H1 (cell line): ENCODE measurements around the gene TPSAB1. TPM values are rescaled to one million over a fixed set of nuclear protein-coding genes. Genes with fewer than 3 reads are reported as not detected.

Experiments
- CTCF ChIA-PET: fragments of 300-600 bp; sonication (Branson Sonifier 250); formaldehyde crosslinking; loops from one replicate; lab custom pipeline; 2021; ENCODE audit not compliant: partially characterized antibody; lab: Charles Lee
- POLR2A ChIA-PET: fragments of 300-600 bp; sonication (Branson Sonifier 250); formaldehyde crosslinking; loops from one replicate; lab custom pipeline; 2021; ENCODE audit warnings: inconsistent platforms; ENCODE audit not compliant: partially characterized antibody; lab: Charles Lee
- DNase-seq, 2 experiments: peaks; one replicate each; pipeline versions ENCODE4 v3.0.0 to v3.0.0-alpha.2; 2010 to 2022; ENCODE audit warnings: low spot score in 2 of 2, low read depth in 1 of 2, mixed read lengths in 1 of 2
- FAIRE-seq: peaks from 2 replicates; lab custom pipeline; 2011; peaks lifted over from hg19 to GRCh38; lab: Jason Lieb, UNC
- H2AFZ ChIP-seq: 2 replicates; pipeline ENCODE4 v1.8.1; 2012; ENCODE audit warnings: low read length, inconsistent platforms
- H2AK5ac ChIP-seq: 2 replicates; pipeline ENCODE4 v1.6.1; 2013; ENCODE audit warnings: low read depth, low read length
- H2BK120ac ChIP-seq: replicated peaks from 2 replicates; pipeline ENCODE3; 2013; ENCODE audit warnings: low read depth, low read length, inconsistent platforms
- H2BK12ac ChIP-seq: 2 replicates; pipeline ENCODE4 v1.6.1; 2013; ENCODE audit warnings: low read depth, low read length
- H2BK15ac ChIP-seq: 2 replicates; pipeline ENCODE4 v1.6.1; 2013; ENCODE audit warnings: low read length
- H2BK20ac ChIP-seq: 2 replicates; pipeline ENCODE4 v1.6.1; 2013; ENCODE audit warnings: low read length
- H2BK5ac ChIP-seq: 2 replicates; pipeline ENCODE4 v1.6.1; 2013; ENCODE audit warnings: low read depth, low read length
- H3K14ac ChIP-seq: 2 replicates; pipeline ENCODE4 v1.6.1; 2013; ENCODE audit warnings: inconsistent platforms; ENCODE audit not compliant: insufficient read length
- H3K18ac ChIP-seq: 2 replicates; pipeline ENCODE4 v1.6.1; 2013; ENCODE audit warnings: low read length; ENCODE audit errors: extremely low read depth
- H3K23ac ChIP-seq: 2 replicates; pipeline ENCODE4 v1.6.1; 2013; ENCODE audit warnings: inconsistent platforms; ENCODE audit not compliant: insufficient read length
- H3K23me2 ChIP-seq: 2 replicates; pipeline ENCODE4 v1.6.1; 2013; ENCODE audit warnings: low read depth, low read length
- H3K27ac ChIP-seq: 2 replicates; pipeline ENCODE4 v1.6.1; 2011; ENCODE audit warnings: low read depth, low read length, inconsistent platforms
- H3K27me3 ChIP-seq, 4 experiments: replicated peaks in 1 of 4; 1 replicate in 1 of 4; 2 replicates in 3 of 4; pipeline versions ENCODE4 v1.6.1 to v1.8.1; 2011 to 2013; ENCODE audit warnings: low read length in 3 of 4, mild to moderate bottlenecking in 3 of 4, inconsistent platforms in 2 of 4, mixed read lengths in 2 of 4, moderate library complexity in 1 of 4; ENCODE audit not compliant: control insufficient read depth in 3 of 4, insufficient read depth in 3 of 4; ENCODE audit errors: extremely low read depth in 1 of 4
- H3K36me3 ChIP-seq, 4 experiments: 2 replicates each; pipeline versions ENCODE4 v1.6.1 to v1.8.1; 2011 to 2013; ENCODE audit warnings: mild to moderate bottlenecking in 4 of 4, low read length in 3 of 4, moderate library complexity in 2 of 4, control low read depth in 1 of 4, inconsistent platforms in 1 of 4; ENCODE audit not compliant: insufficient read depth in 4 of 4, control insufficient read depth in 2 of 4
- H3K4ac ChIP-seq: replicated peaks from 2 replicates; pipeline ENCODE3; 2013; ENCODE audit warnings: low read length, low read depth, mixed read lengths, inconsistent platforms; ENCODE audit not compliant: insufficient read length
- H3K4me1 ChIP-seq, 4 experiments: replicated peaks in 1 of 4; 1 replicate in 1 of 4; 2 replicates in 3 of 4; pipeline versions ENCODE4 v1.6.1 to v1.8.1; 2011 to 2013; ENCODE audit warnings: low read length in 3 of 4, inconsistent platforms in 2 of 4, mixed read lengths in 1 of 4; ENCODE audit not compliant: insufficient read depth in 4 of 4, control insufficient read depth in 3 of 4
- H3K4me2 ChIP-seq, 2 experiments: 2 replicates each; pipeline versions ENCODE4 v1.6.1 to v1.8.1; 2011 to 2013; ENCODE audit warnings: low read depth in 2 of 2, low read length in 2 of 2, control low read depth in 1 of 2, inconsistent platforms in 1 of 2, mild to moderate bottlenecking in 1 of 2; ENCODE audit not compliant: insufficient read depth in 1 of 2
- H3K4me3 ChIP-seq, 4 experiments: fragments of 200-600, 300-600 bp in 1 of 4; sonication (generic), shearing (Covaris generic), sonication (Bioruptor Twin) in 1 of 4; 2 replicates each; pipeline versions ENCODE4 v1.5.1 to v1.8.1; 2011 to 2016; ENCODE audit warnings: low read length in 4 of 4, low read depth in 3 of 4, control low read depth in 2 of 4, inconsistent platforms in 2 of 4, mild to moderate bottlenecking in 2 of 4, mixed read lengths in 1 of 4, moderate library complexity in 1 of 4; ENCODE audit not compliant: insufficient read depth in 2 of 4; ENCODE audit errors: extremely low read depth in 1 of 4
- H3K56ac ChIP-seq: replicated peaks from 2 replicates; pipeline ENCODE3; 2013; ENCODE audit warnings: low read depth, mild to moderate bottlenecking, mixed read lengths, low read length, inconsistent platforms; ENCODE audit not compliant: insufficient read length
- H3K79me1 ChIP-seq: 2 replicates; pipeline ENCODE4 v1.6.1; 2013; ENCODE audit warnings: low read depth, low read length, control low read depth
- H3K79me2 ChIP-seq, 2 experiments: 2 replicates each; pipeline versions ENCODE4 v1.6.1 to v1.8.1; 2012 to 2013; ENCODE audit warnings: low read length in 2 of 2, mild to moderate bottlenecking in 2 of 2, inconsistent platforms in 1 of 2; ENCODE audit not compliant: insufficient read depth in 2 of 2, control insufficient read depth in 1 of 2
- H3K9ac ChIP-seq, 4 experiments: replicated peaks in 1 of 4; 1 replicate in 1 of 4; 2 replicates in 3 of 4; pipeline versions ENCODE4 v1.6.1 to v1.8.1; 2011 to 2013; ENCODE audit warnings: low read depth in 3 of 4, low read length in 3 of 4, control low read depth in 2 of 4, mild to moderate bottlenecking in 2 of 4, moderate library complexity in 2 of 4, inconsistent platforms in 1 of 4; ENCODE audit errors: extremely low read depth in 1 of 4
- H3K9me3 ChIP-seq, 2 experiments: 2 replicates each; pipeline versions ENCODE4 v1.6.1 to v1.8.1; 2012 to 2013; ENCODE audit warnings: mild to moderate bottlenecking in 2 of 2, moderate library complexity in 2 of 2, control low read depth in 1 of 2, inconsistent platforms in 1 of 2, low read depth in 1 of 2, low read length in 1 of 2, mixed read lengths in 1 of 2; ENCODE audit not compliant: insufficient read depth in 2 of 2
- H4K20me1 ChIP-seq, 2 experiments: replicated peaks in 1 of 2; 2 replicates each; pipeline versions ENCODE3 to v1.8.1; 2011 to 2013; ENCODE audit warnings: inconsistent platforms in 2 of 2, low read length in 2 of 2, mild to moderate bottlenecking in 1 of 2; ENCODE audit not compliant: insufficient read depth in 2 of 2, control insufficient read depth in 1 of 2
- H4K5ac ChIP-seq: 2 replicates; pipeline ENCODE4 v1.6.1; 2013; ENCODE audit warnings: low read length, low read depth, mixed read lengths, inconsistent platforms; ENCODE audit not compliant: insufficient read length
- H4K8ac ChIP-seq: 2 replicates; pipeline ENCODE4 v1.8.0; 2013; ENCODE audit warnings: mild to moderate bottlenecking, moderate library complexity, low read length, inconsistent platforms; ENCODE audit not compliant: insufficient read depth; ENCODE audit errors: extremely low read depth
- H4K91ac ChIP-seq: replicated peaks from 2 replicates; pipeline ENCODE3; 2013; ENCODE audit warnings: low read length, mixed read lengths, inconsistent platforms; ENCODE audit not compliant: insufficient read length
- CBX5 ChIP-seq: fragments of 300-800, 300-1000 bp; sonication (generic); IDR thresholded peaks from 2 replicates; pipeline ENCODE4 v1.7.1; 2016; ENCODE audit warnings: antibody characterized with exemption, low read length, low read depth
- CHD1 ChIP-seq: IDR thresholded peaks from 2 replicates; pipeline ENCODE4 v1.6.1; 2012; ENCODE audit warnings: low read depth, low read length, improper control_type of control experiment
- KDM5A ChIP-seq: fragments of 200-600 bp; IDR thresholded peaks from 2 replicates; pipeline ENCODE4 v1.7.1; 2012; ENCODE audit warnings: mild to moderate bottlenecking, low read length, inconsistent platforms, mixed read lengths
- SAP30 ChIP-seq: fragments of 300-600 bp; sonication (generic); IDR thresholded peaks from 2 replicates; pipeline ENCODE4 v1.7.1; 2012; ENCODE audit warnings: low read length, moderate library complexity, mild to moderate bottlenecking, inconsistent platforms; ENCODE audit not compliant: insufficient read depth, insufficient replicate concordance
- TCF12 ChIP-seq: IDR thresholded peaks from 2 replicates; pipeline ENCODE4 v1.6.1; 2011; ENCODE audit warnings: low read depth, mild to moderate bottlenecking, low read length
- TEAD4 ChIP-seq: IDR thresholded peaks from 2 replicates; pipeline ENCODE4 v1.6.1; 2012; ENCODE audit warnings: low read depth, low read length, inconsistent platforms, mixed read lengths
- WGBS, 2 experiments: shearing (Covaris generic) in 1 of 2; methylation state at CpG; one replicate each; pipeline versions ENCODE4 v1.1.6 to v1.1.7; 2013 to 2015; ENCODE audit warnings: low lambda C conversion rate in 2 of 2, mixed read lengths in 2 of 2, inconsistent platforms in 1 of 2, low coverage in 1 of 2, missing lambda C conversion rate in 1 of 2; ENCODE audit not compliant: insufficient replicate concordance in 2 of 2, insufficient coverage in 1 of 2, insufficient read length in 1 of 2; ENCODE audit errors: extremely low coverage in 1 of 2, missing lambda C conversion rate in 1 of 2; 5-methylcytosine and 5-hydroxymethylcytosine counted together
- polyA plus RNA-seq, 7 experiments: library from polyadenylated mRNA; depleted of rRNA in 3 of 7; stranded (reverse) in 5 of 7; unstranded in 2 of 7; fragments of >200 nt in 5 of 7; fragments of 200-250 nt in 2 of 7; gene quantifications; 1 replicate in 5 of 7; 2 replicates in 1 of 7; 4 replicates in 1 of 7; pipeline versions ENCODE4 v1.2.1 to v1.2.3, GENCODE V29; 2011 to 2013; ENCODE audit warnings: missing spikeins in 2 of 7, mixed read lengths in 2 of 7
- total RNA-seq: library from RNA; stranded (reverse); fragmentation: NEBNext Ultra II Directional; extraction: Animal tissue kit (Norgen Biotek cat#: 25700); gene quantifications from 2 replicates; pipeline ENCODE4 v1.2.1, GENCODE V29; 2021

The TPSAB1 gene
- total and polyA plus RNA-seq, 2 of the 8 experiments (the other 6 are each of a cell fraction or from before 2014, with no cell fraction given): 0.09 TPM; not detected in 1

DNA sequence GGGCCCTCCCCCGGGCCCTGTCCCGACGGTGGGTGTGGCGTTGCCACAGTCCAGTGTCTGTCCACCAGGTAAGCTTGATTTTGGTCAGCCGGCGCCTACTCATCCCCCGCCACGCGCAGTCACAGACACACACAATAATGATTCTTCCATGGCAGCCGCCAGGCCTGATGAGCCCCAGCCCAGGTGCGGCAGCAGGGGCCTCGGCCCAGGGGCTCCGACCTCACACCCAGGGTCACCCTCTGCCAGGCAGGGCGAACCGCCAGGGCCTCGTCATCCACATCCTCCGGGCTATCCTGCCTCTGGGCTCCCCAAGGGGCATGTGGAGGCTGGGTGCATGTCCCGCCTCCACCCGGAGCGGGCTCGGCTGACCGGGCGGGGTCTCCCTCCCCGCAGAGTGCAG, 23.0 kb upstream of the TPSAB1 start:
- H3K4me3 ChIP-seq: no peak overlapping the region
- DNase-seq (no peak), FAIRE-seq (no peak)
- H4K8ac ChIP-seq: no peak overlapping the region
- H3K9me3 ChIP-seq: no peaks in the 10 kb centered on the region
- no peaks in the 10 kb centered on the region for H3K23me2 ChIP-seq
- no peak overlapping the region for H2BK12ac ChIP-seq
- H2BK15ac ChIP-seq: no peak overlapping the region
- H3K4ac ChIP-seq: no peak overlapping the region
- H3K27ac ChIP-seq: no peak overlapping the region
- H4K5ac ChIP-seq: no peak overlapping the region
- no peak overlapping the region for H3K18ac ChIP-seq
- H2AK5ac ChIP-seq: no peak overlapping the region
- ChIA-PET CTCF (no interaction called here), POLR2A (no interaction called here)
- H3K56ac ChIP-seq: no peak overlapping the region
- WGBS, 2 experiments: 98% methylated on average over 22 of the region's 24 CpGs; no CpG with 5 or more reads in 1 of the 2 experiments
- no peak overlapping the region for H3K14ac ChIP-seq
- H2BK120ac ChIP-seq: no peak overlapping the region
- H3K79me1 ChIP-seq: no peaks in the 10 kb centered on the region
- H2AFZ ChIP-seq: no peak overlapping the region
- no peak overlapping the region for H2BK20ac ChIP-seq
- no peaks in the 10 kb centered on the region for H3K27me3 ChIP-seq
- no peak overlapping the region for H4K91ac ChIP-seq
- H3K79me2 ChIP-seq: no peaks in the 10 kb centered on the region
- no peaks in the 10 kb centered on the region for H3K4me1 ChIP-seq
- peaks cover 0 to 6% of the 10 kb centered on the region in 2 experiments for H4K20me1 ChIP-seq
- H3K23ac ChIP-seq: no peak overlapping the region
- H3K36me3 ChIP-seq: peaks cover 2 to 60% (median 9%) of the 10 kb centered on the region in 4 experiments; a peak in 6 of 8 replicates
- no peak overlapping the region for H2BK5ac ChIP-seq
- TF ChIP-seq KDM5A (no peak), CHD1 (no peak), CBX5 (no peak), SAP30 (no peak), TEAD4 (no peak), TCF12 (no peak)
- no peak overlapping the region for H3K4me2 ChIP-seq
- H3K9ac ChIP-seq: no peak overlapping the region
